GM18507 (cell line): ENCODE measurements around the gene POFUT2.
A peak's percentile ranks its signal among the peaks of the same experiment; 100 is the strongest.

Experiments used
- DNase-seq: peaks from one replicate; pipeline ENCODE4 v3.0.0; 2011; ENCODE audit warnings: low read depth; ENCODE audit not compliant: insufficient read length; ENCODE audit errors: extremely low spot score
- FAIRE-seq: peaks from 2 replicates; lab custom pipeline; 2011; peaks lifted over from hg19 to GRCh38; lab: Jason Lieb, UNC

POFUT2 gene

DNA sequence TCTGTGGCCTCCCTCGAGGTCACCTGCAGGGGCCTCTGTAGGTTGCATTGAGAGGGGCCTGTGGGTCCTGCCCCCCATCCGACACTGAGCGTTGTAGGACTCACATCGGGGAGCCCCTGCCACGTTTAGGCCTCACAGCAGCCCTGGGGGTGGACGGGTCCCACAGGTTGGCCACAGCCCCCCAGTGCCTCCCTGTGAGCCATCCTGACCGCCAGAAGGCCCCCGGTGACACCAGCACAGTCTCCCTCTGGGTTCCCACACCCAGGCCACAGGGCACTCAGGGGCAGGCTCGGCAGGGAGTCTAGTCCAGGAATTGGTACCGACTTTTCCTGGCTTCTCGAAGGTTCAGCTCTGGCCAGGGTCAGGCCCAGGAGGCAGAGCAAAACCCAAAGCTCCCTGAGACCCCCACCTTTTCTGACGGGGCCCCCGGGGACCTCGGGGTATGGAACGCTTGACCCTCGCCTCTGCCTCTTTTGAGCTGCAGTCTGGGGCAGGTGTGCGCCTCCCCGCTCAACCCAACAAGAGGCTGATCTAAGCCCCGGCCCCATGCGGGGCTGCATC lies 13.9 kb upstream of the POFUT2 start:
- no peak for FAIRE-seq

GRCh38 chr21:45300786-45301520 lies 13.3 kb upstream of the POFUT2 start:
- FAIRE-seq (no peak), DNase-seq (no peak)

More for the DNA sequence above, 13.9 kb upstream of the POFUT2 start:
- DNase-seq = no peak

GRCh38 chr21:45299864-45300785 lies 12.4 kb upstream of the POFUT2 start:
- DNase-seq (no peak), FAIRE-seq (no peak)

- FAIRE-seq (no peak), DNase-seq (no peak)
These were observed 11.6 kb upstream of the POFUT2 start for GRCh38 chr21:45299026-45299863.

- no peak for FAIRE-seq
These were observed 10.2 kb upstream of the POFUT2 start for GRCh38 chr21:45297869-45298268.

GRCh38 chr21:45297329-45297728 lies 9.6 kb upstream of the POFUT2 start:
- no peak for FAIRE-seq
- no peak for DNase-seq

More at GRCh38 chr21:45297869-45298268, 10.2 kb upstream of the POFUT2 start:
- DNase-seq = no peak

DNA sequence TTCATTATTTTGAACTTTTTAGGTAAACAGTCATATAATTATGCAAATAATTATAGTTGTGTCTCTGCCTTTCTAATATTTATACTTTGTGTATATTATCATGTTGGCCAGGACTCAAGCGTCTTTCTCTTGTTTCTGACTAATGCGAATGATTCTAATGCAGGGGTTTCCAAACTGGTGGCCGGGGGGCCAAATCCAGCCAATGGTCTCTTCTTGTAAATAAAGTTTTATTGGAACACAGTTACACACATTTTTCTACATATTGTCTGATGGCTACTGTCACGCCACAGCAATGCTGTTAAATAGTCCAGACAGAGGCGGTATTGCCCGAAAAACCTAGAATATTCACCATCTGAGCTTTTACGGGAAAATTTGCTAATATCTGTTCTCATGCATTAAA lies 8.9 kb upstream of the POFUT2 start:
- FAIRE-seq (no peak), DNase-seq (no peak)

GRCh38 chr21:45295576-45296365 lies 8.1 kb upstream of the POFUT2 start:
- DNase-seq = no peak
- FAIRE-seq = no peak

DNA sequence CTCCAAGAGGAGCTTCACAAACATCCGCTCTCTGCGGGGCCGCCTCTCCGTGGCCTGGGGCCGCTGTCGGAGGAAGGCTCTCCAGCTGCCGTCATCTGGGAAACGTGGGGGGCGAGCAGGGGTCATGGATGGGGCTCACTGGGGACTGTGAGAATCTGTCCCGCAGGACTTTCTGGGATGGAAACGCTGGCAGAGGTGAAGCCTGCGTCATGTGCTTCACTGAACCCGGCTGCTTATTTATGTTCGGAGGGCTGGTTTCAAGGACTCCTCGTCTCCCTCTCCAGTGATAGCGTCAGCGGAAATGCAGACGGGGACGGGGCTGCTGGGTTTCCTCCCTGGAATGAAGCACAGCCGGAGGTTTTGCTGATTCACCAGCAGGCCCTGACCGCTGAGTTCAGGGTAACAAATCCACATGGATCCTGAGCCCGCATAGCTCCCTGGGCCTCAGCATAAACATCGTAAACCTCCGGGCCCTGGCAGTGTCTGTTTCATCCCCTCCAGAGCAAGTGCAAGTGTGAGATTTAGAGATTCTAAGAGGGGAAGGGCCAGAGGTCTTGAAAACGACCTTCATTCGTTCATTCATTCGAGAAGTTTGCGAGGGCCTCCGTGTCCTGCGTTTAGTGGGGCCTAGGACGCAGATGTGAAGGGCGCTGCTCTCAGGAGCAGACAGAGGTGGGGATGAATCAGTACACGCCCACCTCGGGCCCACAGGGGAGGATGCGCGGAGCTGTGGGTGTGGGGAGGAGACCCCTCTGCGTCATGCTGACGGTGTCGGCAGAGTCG lies 7.0 kb upstream of the POFUT2 start:
- FAIRE-seq = no peak
- no peak for DNase-seq

DNA sequence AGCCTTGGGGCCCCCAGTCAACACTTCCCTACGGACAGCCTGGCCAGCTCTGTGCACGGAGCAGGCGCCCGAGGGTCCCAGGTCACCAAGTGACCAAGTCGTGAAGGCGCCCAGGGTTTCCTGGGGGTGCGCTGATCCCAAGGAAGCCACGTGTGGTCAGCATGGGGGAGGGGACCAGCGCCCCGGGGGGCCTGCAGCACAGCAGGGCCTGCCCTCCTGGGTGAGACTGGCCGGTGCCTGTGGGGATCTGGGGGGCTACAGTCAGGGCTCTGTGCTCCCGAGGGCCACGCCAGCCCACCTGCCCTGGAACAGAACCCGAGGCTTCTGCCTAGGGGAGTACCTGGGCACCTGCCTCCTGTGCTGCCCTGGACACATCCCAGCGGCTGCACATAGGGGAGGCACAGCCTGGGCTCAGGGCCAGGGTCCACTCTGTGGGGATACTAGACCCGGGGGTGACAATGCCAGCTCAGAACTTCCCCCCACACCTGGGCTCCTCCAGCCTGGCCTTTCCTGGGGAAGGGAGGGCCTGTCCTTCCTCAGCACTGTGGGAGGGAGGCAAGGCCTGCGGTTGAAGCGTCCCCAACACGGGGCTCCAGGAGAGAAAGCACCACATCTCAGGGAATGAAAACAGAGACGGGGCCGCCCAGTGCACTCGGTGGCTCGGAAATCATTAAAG lies 6.2 kb upstream of the POFUT2 start:
- FAIRE-seq = no peak

GRCh38 chr21:45293220-45293725 lies 5.6 kb upstream of the POFUT2 start:
- DNase-seq (no peak), FAIRE-seq (no peak)

More for the DNA sequence above, 6.2 kb upstream of the POFUT2 start:
- no peak for DNase-seq

- FAIRE-seq (peak; percentile 53), DNase-seq (peak; percentile 51)
These were observed 4.9 kb upstream of the POFUT2 start for GRCh38 chr21:45292399-45293219.

GRCh38 chr21:45291613-45292398 lies 4.1 kb upstream of the POFUT2 start:
- FAIRE-seq (no peak), DNase-seq (no peak)

DNA sequence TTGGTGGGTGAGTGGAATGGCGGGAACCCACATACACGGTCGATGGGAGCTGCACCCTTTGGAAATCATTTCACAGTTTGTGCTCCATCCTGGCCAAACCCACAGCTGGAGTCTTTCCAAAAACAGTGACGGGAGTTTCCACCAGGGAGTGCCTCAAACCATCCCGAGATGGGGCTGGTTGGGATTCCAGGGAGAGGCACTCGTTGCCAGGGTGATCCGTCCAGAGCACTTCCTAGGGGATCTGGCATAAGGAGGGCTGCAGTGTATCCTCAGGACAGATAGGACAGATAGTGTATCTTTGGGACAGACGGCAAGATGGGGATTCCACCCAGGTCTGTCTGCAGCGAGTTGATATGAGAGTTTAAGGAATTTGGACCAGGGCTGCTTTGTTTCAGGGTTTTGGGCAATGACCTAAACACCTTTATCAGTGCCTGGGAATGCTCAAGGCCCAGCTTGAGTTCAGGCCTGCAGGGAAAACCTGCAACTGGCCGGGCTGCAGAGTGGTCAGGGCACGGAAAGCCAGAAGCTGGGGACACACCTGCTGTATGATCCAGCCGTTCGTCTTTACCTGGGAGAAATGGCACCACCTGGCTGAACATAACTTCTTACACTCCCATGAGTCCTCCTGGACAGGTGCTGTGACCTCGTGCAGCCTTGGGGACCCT lies 3.4 kb upstream of the POFUT2 start:
- no peak for DNase-seq
- no peak for FAIRE-seq
